HK-2 (cell line): ENCODE measurements around the gene SKIDA1.
"Not testable (repeated sequence)": the region's sequence is repeated elsewhere in the genome, so short reads cannot be mapped to it uniquely, and the experiment has no call there.

ENCODE experiments used
- DNase-seq: peaks from one replicate; pipeline ENCODE4 v3.0.0-alpha.2; 2018; ENCODE audit not compliant: unreplicated experiment

The SKIDA1 gene

DNA sequence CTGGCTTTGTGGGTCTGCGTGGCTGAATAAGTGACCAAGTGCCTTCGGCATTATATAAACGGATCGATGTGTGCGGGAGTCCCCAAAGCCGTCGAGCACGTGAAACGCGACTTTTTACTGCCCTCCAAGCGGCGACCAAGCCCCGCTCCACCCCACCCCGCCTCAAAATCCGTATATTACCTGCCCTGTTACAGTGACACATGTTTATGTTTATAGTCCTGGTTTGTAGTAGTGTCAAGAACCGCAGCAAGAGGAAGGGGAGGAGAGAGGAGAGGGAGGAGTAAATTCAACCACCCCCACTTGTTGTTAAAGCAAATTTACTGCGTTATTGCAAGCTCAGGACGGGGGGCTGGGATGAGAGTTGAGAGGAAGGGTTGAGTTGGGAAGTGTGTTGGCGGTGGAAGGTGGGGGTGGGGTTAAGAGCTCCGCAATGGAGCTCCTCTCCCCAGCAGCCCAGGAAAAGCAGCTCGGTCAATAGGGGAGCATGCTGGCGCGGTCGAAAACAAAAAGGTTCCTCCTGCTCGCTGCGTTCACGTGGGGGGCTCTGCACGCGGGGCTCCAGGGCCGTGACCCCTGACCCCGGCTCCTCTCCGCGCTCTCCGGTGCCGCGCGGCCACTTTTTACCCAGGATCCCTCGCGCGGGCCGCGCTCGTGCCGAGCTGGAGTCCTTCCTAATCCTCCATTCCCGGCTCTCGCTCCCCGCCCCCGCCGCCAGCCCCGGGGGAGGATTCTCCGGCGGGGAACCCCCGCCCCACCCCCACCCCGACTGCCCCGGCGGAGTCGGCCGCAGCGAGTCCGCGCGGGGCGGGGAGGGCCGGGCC is at the start of gene SKIDA1:
SKIDA1 (minus strand) TSS at position 316 of the 821 bp plus-strand sequence. CDS start 7,860 bp downstream, outside the sequence.
- peak; percentile 84 for DNase-seq

DNA sequence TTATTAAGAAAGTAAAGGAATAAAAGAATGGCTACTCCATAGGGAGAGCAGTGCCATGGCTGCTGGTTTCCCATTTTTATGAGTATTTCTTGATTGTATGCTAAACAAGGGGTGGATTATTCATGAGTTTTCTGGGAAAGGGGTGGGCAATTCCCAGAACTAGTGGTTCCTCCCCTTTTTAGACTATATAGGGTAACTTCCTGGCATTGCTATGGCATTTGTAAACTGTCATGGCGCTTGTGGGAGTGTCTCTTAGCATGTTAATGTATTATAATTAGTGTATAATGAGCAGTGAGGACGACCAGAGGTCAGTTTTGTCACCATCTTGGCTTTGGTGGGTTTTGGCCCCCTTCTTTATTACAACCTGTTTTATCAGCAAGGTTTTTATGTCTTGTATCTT is 49.0 kb upstream of the SKIDA1 start:
- DNase-seq: not testable (repeated sequence)

DNA sequence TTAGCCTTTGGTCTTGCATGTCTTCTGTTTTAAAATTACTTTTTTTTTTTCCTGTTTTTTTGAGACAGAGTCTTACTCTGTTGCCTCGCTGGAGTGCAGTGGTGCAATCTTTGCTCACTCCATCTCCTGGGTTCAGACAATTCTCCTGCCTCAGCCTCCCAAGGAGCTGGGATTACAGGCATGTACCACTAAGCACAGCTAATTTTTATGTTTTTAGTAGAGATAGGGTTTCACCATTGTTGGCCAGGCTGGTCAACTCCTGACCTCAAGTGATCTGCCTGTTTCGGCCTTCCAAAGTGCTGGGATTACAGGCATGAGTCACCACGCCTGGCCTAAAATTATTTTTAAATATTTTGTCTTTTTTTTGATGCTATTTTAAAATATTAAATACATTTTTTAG is 47.1 kb upstream of the SKIDA1 start:
- DNase-seq: no peak

DNA sequence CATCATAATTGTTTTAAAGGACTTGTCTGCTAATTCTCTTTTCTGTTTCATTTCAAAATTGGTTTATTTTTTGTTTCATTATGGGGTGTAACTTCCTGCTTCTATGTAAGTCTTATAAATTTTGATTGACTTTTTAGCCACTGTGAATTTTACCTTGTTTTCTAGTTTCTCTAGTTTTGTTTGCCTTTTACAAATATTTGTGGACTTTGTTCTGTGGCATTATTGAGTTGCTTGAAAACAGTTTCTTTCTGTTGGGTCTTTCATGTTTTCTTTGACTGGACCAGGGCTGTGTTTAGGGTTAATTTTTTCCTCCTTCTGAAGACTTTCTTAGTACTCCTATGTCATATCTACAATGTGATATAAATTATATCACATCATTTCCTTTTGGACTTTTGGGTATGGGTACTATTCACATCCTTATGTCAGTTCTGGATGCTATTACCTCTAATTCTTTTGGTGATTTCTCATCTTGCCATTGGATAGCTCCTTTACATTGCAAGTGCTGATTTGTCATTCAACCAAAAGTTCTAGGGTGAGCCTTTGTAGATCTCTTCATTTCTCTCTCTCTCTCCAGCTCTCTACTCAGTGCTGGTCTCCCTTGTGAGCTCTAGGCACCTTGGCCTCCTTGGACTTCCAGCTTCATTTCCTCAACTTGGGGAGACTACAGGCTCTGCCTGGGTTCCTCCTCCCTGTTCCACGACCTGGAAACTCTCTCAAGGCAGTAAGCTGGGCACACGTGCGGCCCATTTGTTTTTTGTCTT is 45.5 kb upstream of the SKIDA1 start:
- no peak for DNase-seq

DNA sequence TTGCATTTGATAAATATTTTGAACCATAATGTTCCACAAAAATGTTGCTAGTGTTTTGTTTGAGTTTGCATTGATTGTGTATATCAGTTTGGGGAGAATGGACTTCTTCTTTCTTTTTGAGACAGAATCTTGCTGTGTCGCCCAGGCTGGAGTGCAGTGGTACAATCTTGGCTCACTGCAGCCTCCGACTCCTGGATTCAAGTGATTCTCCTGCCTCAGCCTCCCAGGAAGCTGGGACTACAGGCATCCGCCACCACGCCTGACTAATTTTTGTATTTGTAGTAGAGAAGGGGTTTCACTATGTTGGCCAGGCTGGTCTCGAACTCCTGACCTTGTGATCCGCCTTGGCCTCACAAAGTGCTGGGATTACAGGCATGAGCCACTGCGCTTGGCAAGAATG is 33.5 kb upstream of the SKIDA1 start:
- DNase-seq: not testable (repeated sequence)

DNA sequence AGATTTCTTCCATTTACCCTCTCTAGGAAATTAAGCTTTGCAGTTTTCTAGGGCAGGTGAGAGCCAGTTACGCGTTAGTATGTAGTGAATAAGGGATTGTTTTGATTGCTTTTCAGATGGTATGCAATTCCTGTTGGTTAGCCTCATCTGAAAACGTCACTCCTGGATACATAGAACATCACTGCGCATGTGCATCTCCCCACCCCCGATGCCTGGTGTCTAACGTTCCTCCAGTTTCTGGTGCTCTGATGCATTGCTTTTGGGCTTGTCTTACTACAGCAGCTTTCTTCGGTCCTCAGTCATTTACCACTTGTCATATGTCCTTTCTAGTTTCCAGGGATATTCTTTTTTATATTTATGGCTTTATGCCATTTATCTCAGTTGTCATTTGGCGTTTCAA is 31.0 kb upstream of the SKIDA1 start:
- no peak for DNase-seq

DNA sequence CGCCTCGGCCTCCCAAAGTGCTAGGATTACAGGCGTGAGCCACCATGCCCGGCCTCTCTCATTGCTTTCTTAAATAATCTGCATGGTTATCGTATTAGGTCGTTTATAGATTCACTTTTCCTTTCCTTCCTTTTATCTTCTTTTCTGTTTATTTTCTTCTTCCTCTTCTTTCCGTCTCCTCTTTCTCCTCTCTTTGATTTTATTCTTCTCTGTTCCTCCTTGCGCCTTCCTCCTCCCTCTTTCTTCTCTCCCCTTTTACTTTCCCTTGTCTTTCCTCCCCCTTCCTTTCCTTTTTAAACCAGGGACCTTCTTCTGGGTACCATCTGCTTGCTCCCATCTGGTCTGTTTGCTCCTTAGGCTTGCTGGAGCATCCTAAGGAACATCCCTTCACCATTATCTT is 27.2 kb upstream of the SKIDA1 start:
- DNase-seq: no peak

DNA sequence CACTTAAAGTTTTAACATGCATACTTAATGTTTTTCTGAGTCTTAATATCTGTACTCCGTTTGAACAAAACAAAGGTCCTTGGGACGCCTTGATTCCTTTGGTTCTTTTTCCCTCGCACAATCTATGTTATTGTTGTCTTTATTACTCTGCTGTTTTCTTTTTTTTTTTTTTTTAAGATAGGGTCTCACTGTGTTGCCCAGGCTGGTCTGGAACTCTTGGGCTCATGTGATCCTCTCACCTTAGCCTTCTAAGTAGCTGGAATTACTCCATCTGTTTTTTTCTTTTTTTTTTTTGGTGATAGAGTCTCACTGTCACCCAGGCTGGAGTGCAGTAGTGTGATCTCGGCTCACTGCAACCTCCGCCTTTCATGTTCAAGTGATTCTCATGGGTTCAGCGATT is 21.8 kb upstream of the SKIDA1 start:
- DNase-seq: no peak

DNA sequence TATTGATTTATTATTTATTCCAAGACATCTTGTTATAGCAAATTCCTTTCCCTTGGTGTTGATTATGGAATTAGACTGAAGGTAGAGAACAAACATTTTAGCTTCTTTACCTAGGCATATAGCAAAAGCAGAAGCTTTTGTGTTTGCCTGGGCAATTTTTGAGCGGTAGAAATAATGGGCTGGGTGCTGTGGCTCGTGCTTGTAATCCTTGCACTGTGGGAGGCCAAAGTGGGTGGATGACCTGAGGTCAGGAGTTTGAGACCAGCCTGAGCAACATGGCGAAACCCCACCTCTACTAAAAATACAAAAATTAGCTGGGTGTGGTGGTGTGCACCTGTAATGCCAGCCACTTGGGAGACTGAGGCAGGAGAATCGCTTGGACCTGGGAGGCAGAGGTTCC is 15.2 kb upstream of the SKIDA1 start:
- DNase-seq: not testable (repeated sequence)

DNA sequence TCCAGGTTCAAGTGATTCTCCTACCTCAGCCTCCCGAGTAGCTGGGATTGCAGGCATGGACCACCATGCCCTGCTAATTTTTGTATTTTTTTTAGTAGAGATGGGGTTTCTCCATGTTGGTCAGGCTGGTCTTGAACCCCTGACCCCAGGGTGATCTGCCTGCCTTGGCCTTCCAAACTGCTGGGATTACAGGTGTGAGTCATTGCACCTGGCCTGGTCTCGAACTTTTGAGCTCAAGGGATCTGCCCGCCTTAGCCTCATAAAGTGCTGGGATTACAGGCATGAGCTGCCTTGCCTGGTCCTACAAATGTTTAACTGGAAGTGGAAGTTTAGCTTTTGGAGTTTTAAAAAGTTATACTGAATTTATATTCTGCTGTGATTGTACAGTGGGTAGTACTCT is 11.4 kb upstream of the SKIDA1 start:
- no peak for DNase-seq

DNA sequence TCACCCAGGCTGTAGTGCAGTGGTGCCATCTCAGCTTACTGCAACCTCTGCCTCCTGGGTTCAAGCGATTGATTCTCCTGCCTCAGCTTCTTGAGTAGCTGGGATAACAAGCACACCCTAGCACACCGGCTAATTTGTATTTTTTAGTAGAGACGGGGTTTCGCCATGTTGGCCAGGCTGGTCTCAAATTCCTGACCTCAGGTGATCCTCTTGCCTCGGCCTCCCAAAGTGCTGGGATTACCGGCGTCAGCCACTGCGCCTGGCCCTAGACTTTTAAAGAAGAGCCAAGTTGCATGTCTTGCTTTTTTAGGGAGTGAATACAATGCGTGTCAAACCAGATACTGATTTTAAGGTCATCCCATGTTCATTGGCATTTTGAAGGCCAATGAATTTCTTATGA is 10.5 kb upstream of the SKIDA1 start:
- DNase-seq: not testable (repeated sequence)

DNA sequence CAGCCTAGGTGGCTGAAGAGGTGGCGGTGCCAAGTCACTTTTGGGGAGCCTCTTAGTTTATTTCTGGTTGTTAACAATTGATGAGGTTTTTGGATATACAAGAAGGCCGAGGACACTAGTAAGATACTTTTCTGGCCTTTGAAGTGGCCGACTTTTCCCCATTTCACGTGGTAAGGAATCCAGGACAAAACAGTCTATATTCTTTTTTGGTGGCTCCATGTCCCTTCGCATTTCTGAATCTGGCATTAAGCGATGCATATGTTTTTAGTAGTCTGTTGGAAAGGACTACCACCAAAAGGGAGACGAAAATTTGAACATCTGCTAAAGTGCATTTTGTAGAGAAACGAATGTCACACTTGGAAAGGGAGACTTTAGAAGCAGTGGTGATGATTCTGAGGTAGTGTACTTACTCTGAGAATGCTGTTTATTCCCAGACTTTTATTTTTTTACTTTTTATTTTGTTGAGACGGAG is 10.0 kb upstream of the SKIDA1 start:
- no peak for DNase-seq

DNA sequence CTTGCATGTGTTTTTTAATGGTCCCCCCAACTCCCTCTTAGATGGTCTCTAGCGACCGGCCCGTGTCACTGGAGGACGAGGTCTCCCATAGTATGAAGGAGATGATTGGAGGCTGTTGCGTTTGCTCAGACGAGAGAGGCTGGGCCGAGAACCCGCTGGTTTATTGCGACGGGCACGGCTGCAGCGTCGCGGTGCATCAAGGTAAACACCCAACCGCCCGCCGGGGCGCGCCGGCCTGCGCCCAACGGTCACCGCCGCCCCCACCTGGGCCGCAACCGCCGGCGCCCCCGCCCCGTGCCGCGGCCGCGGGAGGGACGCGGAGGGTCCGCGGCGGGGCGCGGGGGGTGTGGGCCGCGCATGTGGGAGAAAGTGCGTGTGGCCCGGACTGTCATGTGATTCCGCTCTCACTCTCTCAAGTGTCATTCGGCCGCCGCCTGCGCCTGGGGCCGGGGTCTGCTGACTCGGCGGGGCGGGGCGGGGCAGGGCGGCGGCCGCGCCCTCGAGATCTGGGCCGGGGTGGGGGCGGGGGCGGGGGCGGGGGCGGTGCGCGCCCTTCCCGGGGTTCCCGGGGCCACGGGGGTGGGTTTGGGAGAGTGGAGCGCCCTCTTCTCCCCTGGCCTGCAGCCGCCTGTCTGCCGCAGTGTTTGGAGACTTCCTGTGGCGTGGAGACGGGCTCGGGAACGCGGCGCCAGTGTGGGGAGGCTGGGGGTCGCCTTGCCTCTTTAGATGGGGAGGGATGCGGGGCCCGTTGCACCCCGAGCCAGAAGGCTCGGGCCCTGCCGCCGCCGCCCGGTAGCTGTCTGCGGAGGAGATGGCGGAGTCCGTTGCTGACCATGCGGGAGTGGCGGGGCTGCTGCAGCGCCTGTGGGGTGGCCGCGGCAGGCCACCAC is 9.4 kb upstream of the SKIDA1 start:
- DNase-seq: peak; percentile 31

DNA sequence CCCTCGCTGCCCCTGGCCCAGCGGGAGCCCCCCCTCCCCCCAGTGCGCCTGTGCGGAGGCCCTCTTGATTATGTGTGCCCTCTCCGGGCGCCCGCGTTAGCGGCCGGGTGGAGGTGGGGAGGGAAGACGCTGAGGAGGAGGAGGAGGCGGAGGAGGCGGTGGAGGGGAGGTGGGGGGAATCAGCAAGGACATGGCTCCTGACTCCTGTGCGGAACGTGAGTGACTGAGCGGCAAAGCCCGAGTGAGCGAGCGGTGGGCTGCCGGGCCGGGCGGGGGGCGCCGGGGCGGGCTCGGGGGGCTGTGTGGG is 8.8 kb upstream of the SKIDA1 start:
- DNase-seq: no peak

DNA sequence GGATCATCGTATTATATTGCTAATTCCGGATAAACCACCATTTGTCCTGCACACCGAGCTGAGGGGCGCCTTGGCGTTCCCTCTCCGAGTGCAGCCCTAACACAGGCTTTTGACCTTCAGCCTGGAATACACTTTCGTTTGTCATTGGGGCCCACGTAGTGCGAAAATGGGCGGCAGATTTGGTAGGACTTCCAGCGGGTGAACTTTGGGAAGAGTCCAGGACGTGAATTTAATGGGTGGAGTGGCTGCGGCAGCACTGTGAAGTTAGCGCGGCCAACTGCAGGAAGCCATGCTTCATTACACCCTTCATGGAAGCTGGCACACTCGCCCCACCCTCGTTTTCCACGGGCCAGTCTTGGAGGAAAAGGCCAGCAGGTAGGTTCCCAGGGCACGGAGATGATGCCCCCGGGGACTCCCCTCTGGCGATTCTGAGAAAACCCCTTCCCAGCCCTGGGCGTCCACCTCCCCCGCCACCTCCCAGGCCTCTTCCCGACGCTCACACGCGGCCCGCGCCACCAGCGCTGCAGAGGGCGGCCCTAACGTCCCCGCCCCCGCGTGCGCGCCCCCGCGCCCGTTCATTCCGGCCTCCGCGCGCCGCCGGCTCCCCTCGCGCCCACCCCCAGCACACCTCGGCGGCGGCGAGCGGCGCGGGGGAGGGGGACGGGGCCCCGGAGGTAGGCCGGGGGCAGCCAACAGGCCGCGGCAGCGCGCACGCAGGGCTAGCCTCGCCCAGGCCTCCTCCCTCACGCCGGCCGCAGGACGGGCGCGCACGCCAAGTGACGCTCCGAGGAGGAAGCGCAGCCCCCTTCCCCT is 8.2 kb upstream of the SKIDA1 start, which contains the start of gene MLLT10:
MLLT10 (plus strand) TSS at position 766 of the 813 bp plus-strand sequence. CDS start 413 bp downstream, outside the sequence.
- peak; percentile 90 for DNase-seq

DNA sequence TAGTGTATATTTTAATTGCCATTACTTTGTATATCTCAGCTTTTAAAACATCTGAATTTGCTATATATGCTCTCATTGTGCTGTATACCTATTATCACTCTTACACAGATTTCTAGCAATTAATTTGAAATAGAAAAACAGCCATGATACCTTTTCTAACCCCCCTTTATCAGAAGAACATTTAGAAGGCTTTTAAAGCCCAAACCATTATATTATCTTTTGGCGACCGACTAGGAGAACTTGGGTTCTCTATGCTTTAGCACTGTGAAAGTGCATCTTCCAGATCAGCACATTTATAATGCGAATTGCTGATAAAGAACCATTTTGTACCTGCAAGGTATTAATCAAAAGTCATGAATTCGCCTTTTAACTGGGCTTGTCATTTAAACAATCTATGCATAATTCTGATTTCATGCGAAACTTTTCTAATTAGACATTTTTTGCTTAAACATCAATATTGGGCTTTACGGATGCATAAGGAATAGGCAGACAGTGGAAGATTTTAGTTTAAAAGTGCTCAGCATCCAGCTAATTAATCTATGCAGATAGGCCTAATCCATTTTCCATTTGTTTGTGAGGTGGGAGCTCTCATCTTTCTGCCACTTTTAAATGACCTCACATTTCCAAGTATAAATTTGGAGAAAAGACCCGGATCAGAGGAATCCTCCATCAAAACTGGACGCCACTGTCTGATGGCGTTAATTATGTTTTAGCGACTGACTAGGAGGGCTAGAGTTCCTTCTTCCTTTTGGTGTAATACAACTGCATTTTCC is 7.4 kb upstream of the SKIDA1 start:
- DNase-seq: no peak

DNA sequence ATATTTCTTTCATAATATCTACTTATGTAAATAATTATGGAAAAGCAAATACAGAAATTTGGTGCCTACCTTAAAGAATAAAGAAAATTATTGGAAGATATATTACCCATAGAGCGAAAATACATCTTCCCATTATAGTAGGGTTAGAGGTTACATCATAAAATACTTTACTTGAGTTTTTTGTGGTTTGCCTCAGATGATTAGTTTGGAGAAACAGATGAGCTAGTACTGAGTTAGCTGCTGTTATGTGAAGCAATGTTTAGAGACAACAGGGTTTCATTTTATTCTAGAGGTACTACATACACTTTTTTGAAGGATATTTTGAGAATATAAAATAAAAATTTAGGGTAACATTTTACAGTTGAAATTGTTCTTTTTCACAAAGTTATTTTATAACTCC is 5.7 kb upstream of the SKIDA1 start:
- no peak for DNase-seq

DNA sequence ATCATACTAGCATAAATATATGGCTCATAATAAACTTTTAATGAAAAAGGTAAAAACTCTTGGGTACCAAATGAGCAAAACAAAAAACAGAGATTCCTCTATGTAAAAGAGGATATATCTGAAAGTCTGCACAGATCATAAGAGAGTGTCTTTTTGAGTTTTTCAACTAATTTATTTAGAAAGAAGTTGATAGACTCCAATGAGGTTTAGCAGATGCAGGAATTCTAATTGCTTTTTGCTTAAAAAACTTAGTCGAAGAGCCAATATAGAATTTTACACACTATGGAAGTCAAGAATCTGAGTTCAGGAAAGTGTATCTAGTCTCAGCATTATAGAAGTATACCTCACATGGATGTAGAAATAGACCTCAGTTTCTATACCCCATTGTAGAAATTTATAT is 5.2 kb upstream of the SKIDA1 start:
- DNase-seq: no peak

DNA sequence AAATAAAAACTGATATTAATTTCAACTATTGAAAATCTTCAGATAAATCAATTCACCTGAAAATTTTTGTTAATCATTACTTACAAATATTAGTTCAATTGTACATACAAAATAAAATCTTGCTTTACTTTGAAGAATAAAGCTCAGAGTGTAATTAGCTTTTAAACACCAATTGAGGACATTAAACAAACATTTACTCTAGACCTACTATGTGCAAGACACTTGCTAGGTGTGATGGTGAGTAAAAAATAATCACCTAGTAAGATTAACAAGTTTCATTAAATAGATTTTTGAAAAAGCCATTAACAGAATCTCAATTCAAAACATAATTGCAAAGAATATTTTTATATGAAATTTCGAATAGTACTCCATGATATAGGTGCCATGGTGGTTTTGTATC is 4.7 kb upstream of the SKIDA1 start:
- DNase-seq: no peak
